Coronary artery (tissue), 2 donors: ENCODE results near the gene R3HDM2.

ENCODE experiments used
- DNase-seq: peaks from one replicate; pipeline ENCODE4 v3.0.0-alpha.2; 2017; ENCODE audit warnings: low spot score
- H3K27ac ChIP-seq, 2 donors: fragments of 200-600 bp; sonication (generic); one replicate each; pipeline ENCODE4 v1.5.1; 2016 to 2019
- H3K4me3 ChIP-seq: fragments of 200-600 bp; sonication (generic); 2 replicates; pipeline ENCODE4 v1.5.1; 2016; ENCODE audit warnings: mild to moderate bottlenecking, moderate library complexity
- CTCF ChIP-seq: fragments of 200-600 bp; sonication (generic); IDR thresholded peaks from one replicate; pipeline ENCODE4 v1.5.1; 2019; ENCODE audit warnings: antibody characterized with exemption

The R3HDM2 gene

GRCh38 chr12:57230381-57231155, 200.3 kb downstream of the R3HDM2 start:
- no peak for TF ChIP-seq CTCF
- peak overlapping the region; percentile 54 to 88 for H3K27ac ChIP-seq
- no peak for DNase-seq
- H3K4me3 ChIP-seq: peak overlapping the region; percentile 78

- DNase-seq: peak; percentile 94
- TF ChIP-seq CTCF: no peak
- peak within 1 kb of the TSS; percentile 78 for H3K4me3 ChIP-seq
- H3K27ac ChIP-seq: peak within 1 kb of the TSS; percentile 54 to 88
Observed at GRCh38 chr12:57229634-57230380, 201.0 kb downstream of the R3HDM2 start, which contains the start of gene SHMT2. Gene SHMT2 (plus strand): TSS chr12:57229711. CDS start chr12:57229779, 68 bp downstream.

GRCh38 chr12:57229046-57229633, 201.7 kb downstream of the R3HDM2 start:
- Histone ChIP-seq H3K4me3 (peak overlapping the region; percentile 78), H3K27ac (peak overlapping the region; percentile 54 to 88)
- no peak for DNase-seq
- no peak for TF ChIP-seq CTCF

GRCh38 chr12:57227315-57228115, 203.3 kb downstream of the R3HDM2 start:
- H3K27ac ChIP-seq: no peak overlapping the region
- no peak for TF ChIP-seq CTCF
- H3K4me3 ChIP-seq: peak overlapping the region; percentile 21
- no peak for DNase-seq

GRCh38 chr12:57226588-57227314, 204.1 kb downstream of the R3HDM2 start:
- TF ChIP-seq CTCF: no peak
- Histone ChIP-seq H3K4me3 (peak overlapping the region; percentile 21), H3K27ac (no peak overlapping the region)
- no peak for DNase-seq

GRCh38 chr12:57225680-57226210, 205.1 kb downstream of the R3HDM2 start:
- H3K27ac ChIP-seq: no peak overlapping the region
- no peak for DNase-seq
- TF ChIP-seq CTCF: no peak
- no peak overlapping the region for H3K4me3 ChIP-seq
